OCI-LY7 (cell line): ENCODE results near the gene CNTNAP5. TPM values are rescaled to one million over a fixed set of nuclear protein-coding genes. Genes with fewer than 3 reads are reported as not detected.

ENCODE experiments used
- BruUV-seq: library from RNA; stranded (reverse); fragments of 400-500 nt; replicated peaks from 2 replicates; lab custom pipeline; 2021; lab: Mats Ljungman, UMichigan
- CTCF ChIA-PET: fragments of 300-600 bp; sonication (Branson Sonifier 250); formaldehyde crosslinking; loops from one replicate; lab custom pipeline; 2022; ENCODE audit warnings: antibody characterized with exemption; ENCODE audit not compliant: unreplicated experiment; lab: Charles Lee
- POLR2A ChIA-PET: fragments of 300-600 bp; sonication (Branson Sonifier 250); formaldehyde crosslinking; loops from one replicate; lab custom pipeline; 2022; ENCODE audit warnings: antibody characterized with exemption; lab: Charles Lee
- DNase-seq: peaks from one replicate; pipeline ENCODE4 v3.0.0-alpha.2; 2015; ENCODE audit warnings: low spot score
- H2AFZ ChIP-seq: fragments of 200-600 bp; sonication (generic), shearing (Covaris generic); 2 replicates; pipeline ENCODE4 v1.6.1; 2014; ENCODE audit warnings: mild to moderate bottlenecking, antibody characterized with exemption, low read length, moderate library complexity
- H3K27ac ChIP-seq: fragments of 200-600 bp; sonication (generic); 2 replicates; pipeline ENCODE4 v1.5.1; 2014; ENCODE audit warnings: mixed run types, low read depth, mild to moderate bottlenecking, moderate library complexity, low read length, inconsistent platforms; ENCODE audit not compliant: poor library complexity, severe bottlenecking
- H3K36me3 ChIP-seq: fragments of 200-600 bp; sonication (generic); 2 replicates; pipeline ENCODE4 v1.6.1; 2014; ENCODE audit warnings: mild to moderate bottlenecking, antibody characterized with exemption, low read length, moderate library complexity, mixed read lengths; ENCODE audit not compliant: insufficient read depth
- H3K4me1 ChIP-seq: fragments of 200-600 bp; sonication (generic); 2 replicates; pipeline ENCODE4 v1.5.1; 2014; ENCODE audit warnings: mild to moderate bottlenecking, low read length; ENCODE audit not compliant: insufficient read depth, poor library complexity, severe bottlenecking
- H3K4me2 ChIP-seq: fragments of 200-600 bp; sonication (generic); 2 replicates; pipeline ENCODE4 v1.6.1; 2014; ENCODE audit warnings: mild to moderate bottlenecking, low read length
- H3K4me3 ChIP-seq: fragments of 200-600 bp; sonication (generic); 2 replicates; pipeline ENCODE4 v1.5.1; 2014; ENCODE audit warnings: mild to moderate bottlenecking, low read depth, low read length; ENCODE audit not compliant: poor library complexity, severe bottlenecking
- H3K79me2 ChIP-seq: fragments of 200-600 bp; sonication (generic); 2 replicates; pipeline ENCODE4 v1.6.1; 2016; ENCODE audit warnings: low read depth, mild to moderate bottlenecking, low read length, moderate library complexity, mixed read lengths; ENCODE audit not compliant: insufficient read depth
- H3K9me2 ChIP-seq: fragments of 200-600 bp; sonication (generic); 2 replicates; pipeline ENCODE4 v1.6.1; 2016; ENCODE audit warnings: mild to moderate bottlenecking, low read length, mixed read lengths; ENCODE audit not compliant: insufficient read depth
- H3K9me3 ChIP-seq: fragments of 200-600 bp; sonication (generic); 2 replicates; pipeline ENCODE4 v1.6.1; 2014; ENCODE audit warnings: mild to moderate bottlenecking, mixed run types, low read length, mixed read lengths
- H4K20me1 ChIP-seq: fragments of 200-600 bp; sonication (generic); 2 replicates; pipeline ENCODE4 v1.6.1; 2014; ENCODE audit warnings: mild to moderate bottlenecking, antibody characterized with exemption, low read length, moderate library complexity, mixed read lengths; ENCODE audit not compliant: insufficient read depth
- EZH2phosphoT487 ChIP-seq: fragments of 200-600 bp; sonication (generic); IDR thresholded peaks from 2 replicates; pipeline ENCODE4 v1.6.1; 2018; ENCODE audit warnings: low read depth, borderline replicate concordance, mild to moderate bottlenecking, mixed run types, antibody characterized with exemption, low read length, moderate library complexity, mixed read lengths
- intact Hi-C: fragments of 100-400 bp; cut with micrococcal nuclease; formaldehyde crosslinking; loops from one replicate; pipeline ENCODE4 v1.10.0; 2022; ENCODE audit not compliant: unreplicated experiment
- total RNA-seq, 2 experiments: library from RNA; depleted of rRNA in 1 of 2; stranded (reverse); fragments of >200 nt in 1 of 2; shearing (Covaris generic) in 1 of 2; gene quantifications; 2 replicates each; pipeline ENCODE4 v1.2.3, GENCODE V29; 2014 to 2022
- TF ChIP-seq, protein P1 (sequence below): fragments of 200-600 bp; sonication (generic); conservative IDR thresholded peaks from 2 replicates; pipeline ENCODE4 v1.5.1; 2014; ENCODE audit warnings: mild to moderate bottlenecking, antibody characterized with exemption, low read length, moderate library complexity, mixed read lengths

CNTNAP5 gene
- total RNA-seq, 2 experiments from 2014 or later, result not detected

GRCh38 chr2:124536591-124536990, 511.5 kb downstream of the CNTNAP5 start:
- no peaks in the 10 kb centered on the region for H3K4me1 ChIP-seq
- H3K9me2 ChIP-seq, result no peaks in the 10 kb centered on the region
- H3K4me3 ChIP-seq, result no peak overlapping the region
- DNase-seq, result no peak
- H3K79me2 ChIP-seq, result no peaks in the 10 kb centered on the region
- no peaks in the 10 kb centered on the region for H3K36me3 ChIP-seq
- no peak overlapping the region for H3K4me2 ChIP-seq
- no peaks in the 10 kb centered on the region for H3K9me3 ChIP-seq
- no peak overlapping the region for H2AFZ ChIP-seq
- POLR2A ChIA-PET, result no interaction called here
- no peaks in the 10 kb centered on the region for H4K20me1 ChIP-seq
- TF ChIP-seq, protein P1, sequence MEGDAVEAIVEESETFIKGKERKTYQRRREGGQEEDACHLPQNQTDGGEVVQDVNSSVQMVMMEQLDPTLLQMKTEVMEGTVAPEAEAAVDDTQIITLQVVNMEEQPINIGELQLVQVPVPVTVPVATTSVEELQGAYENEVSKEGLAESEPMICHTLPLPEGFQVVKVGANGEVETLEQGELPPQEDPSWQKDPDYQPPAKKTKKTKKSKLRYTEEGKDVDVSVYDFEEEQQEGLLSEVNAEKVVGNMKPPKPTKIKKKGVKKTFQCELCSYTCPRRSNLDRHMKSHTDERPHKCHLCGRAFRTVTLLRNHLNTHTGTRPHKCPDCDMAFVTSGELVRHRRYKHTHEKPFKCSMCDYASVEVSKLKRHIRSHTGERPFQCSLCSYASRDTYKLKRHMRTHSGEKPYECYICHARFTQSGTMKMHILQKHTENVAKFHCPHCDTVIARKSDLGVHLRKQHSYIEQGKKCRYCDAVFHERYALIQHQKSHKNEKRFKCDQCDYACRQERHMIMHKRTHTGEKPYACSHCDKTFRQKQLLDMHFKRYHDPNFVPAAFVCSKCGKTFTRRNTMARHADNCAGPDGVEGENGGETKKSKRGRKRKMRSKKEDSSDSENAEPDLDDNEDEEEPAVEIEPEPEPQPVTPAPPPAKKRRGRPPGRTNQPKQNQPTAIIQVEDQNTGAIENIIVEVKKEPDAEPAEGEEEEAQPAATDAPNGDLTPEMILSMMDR, result no peak
- TF ChIP-seq EZH2phosphoT487, result no peak
- no TSS peak for BruUV-seq
- H3K27ac ChIP-seq, result no peak overlapping the region
- intact Hi-C loops, result no loop called here
- CTCF ChIA-PET, result no interaction called here

DNA sequence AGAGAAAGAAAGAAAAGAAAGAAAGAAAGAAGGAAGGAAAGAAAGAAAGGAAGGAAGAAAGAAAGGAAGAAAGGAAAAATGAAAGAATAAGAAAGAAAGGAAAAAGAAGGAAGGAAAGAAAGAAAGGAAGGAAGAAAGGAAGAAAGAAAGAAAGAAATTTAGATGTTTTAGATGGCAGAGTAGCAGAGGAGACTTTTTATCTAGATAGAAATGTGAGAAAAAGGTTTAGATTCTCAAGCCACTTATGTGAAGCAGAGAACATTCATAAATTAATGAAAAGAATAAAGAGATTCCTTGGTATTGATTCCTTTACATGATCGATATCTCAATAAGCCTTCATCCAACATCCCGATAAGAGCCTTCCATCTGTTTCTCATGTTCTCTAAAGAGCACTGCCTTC, 513.5 kb downstream of the CNTNAP5 start:
- ChIA-PET CTCF (no interaction called here), POLR2A (no interaction called here)
- Histone ChIP-seq H3K9me2 (no peaks in the 10 kb centered on the region), H3K27ac (no peak overlapping the region), H3K4me3 (no peak overlapping the region), H3K4me1 (no peaks in the 10 kb centered on the region), H3K36me3 (no peaks in the 10 kb centered on the region), H3K79me2 (no peaks in the 10 kb centered on the region), H2AFZ (no peak overlapping the region), H3K9me3 (no peaks in the 10 kb centered on the region), H3K4me2 (no peak overlapping the region), H4K20me1 (no peaks in the 10 kb centered on the region)
- TF ChIP-seq, protein P1, result no peak
- DNase-seq, result no peak
- no TSS peak for BruUV-seq
- intact Hi-C loops, result no loop called here

- CTCF ChIA-PET, result no interaction called here
These were observed 515.7 kb downstream of the CNTNAP5 start for GRCh38 chr2:124540805-124541204.

More at GRCh38 chr2:124540805-124541204, 515.7 kb downstream of the CNTNAP5 start:
- no peak overlapping the region for H2AFZ ChIP-seq
- no peak overlapping the region for H3K27ac ChIP-seq
- DNase-seq, result no peak
- no peaks in the 10 kb centered on the region for H3K4me1 ChIP-seq
- TF ChIP-seq EZH2phosphoT487, result no peak
- TF ChIP-seq, protein P1, result no peak
- H3K4me2 ChIP-seq, result no peak overlapping the region
- H3K9me2 ChIP-seq, result no peaks in the 10 kb centered on the region
- intact Hi-C loops, result no loop called here
- H3K9me3 ChIP-seq, result no peaks in the 10 kb centered on the region
- H4K20me1 ChIP-seq, result no peaks in the 10 kb centered on the region
- H3K4me3 ChIP-seq, result no peak overlapping the region
- POLR2A ChIA-PET, result no interaction called here
- BruUV-seq, result no TSS peak
- H3K36me3 ChIP-seq, result no peaks in the 10 kb centered on the region
- no peaks in the 10 kb centered on the region for H3K79me2 ChIP-seq
